Upper lobe of left lung (tissue), 4 donors: Measurements from ENCODE around the gene AMZ1.

Source experiments
- CTCF ChIP-seq, 6 experiments: fragments of 450-650 bp in 4 of 6; fragments of 200-600 bp in 2 of 6; sonication (generic) in 2 of 6; IDR thresholded peaks; one replicate each; pipeline ENCODE4 v1.5.1; 2016 to 2019; ENCODE audit warnings: antibody characterized with exemption in 6 of 6
- POLR2AphosphoS5 ChIP-seq, 2 donors: sonication (generic); formaldehyde crosslinking; IDR thresholded peaks; one replicate each; pipeline ENCODE4 v1.5.1; 2017; ENCODE audit warnings: antibody characterized with exemption in 2 of 2

- no peak for TF ChIP-seq CTCF (IDR thresholded peaks at IDR 0.05)
- TF ChIP-seq POLR2AphosphoS5 (IDR thresholded peaks at IDR 0.05): no peak
These were observed 26.9 kb upstream of the AMZ1 start for GRCh38 chr7:2661096-2661449.
